Mammary epithelial cell (primary cell): Measurements from ENCODE around the gene CHI3L1.

ENCODE experiments used
- EZH2 ChIP-seq: IDR thresholded peaks from 2 replicates; pipeline ENCODE4 v1.6.1; 2012; ENCODE audit warnings: low read length, inconsistent platforms, borderline replicate concordance
- TF ChIP-seq, protein P1 (sequence below), 2 donors: IDR thresholded peaks in 1 of 2; conservative IDR thresholded peaks in 1 of 2; 2 replicates each; pipeline ENCODE4 v1.5.1; 2011 to 2012; ENCODE audit warnings: inconsistent platforms in 2 of 2, low read length in 2 of 2, mild to moderate bottlenecking in 2 of 2, control low read depth in 1 of 2, low read depth in 1 of 2; ENCODE audit not compliant: insufficient read depth in 1 of 2; ENCODE audit errors: extremely low read depth in 1 of 2

DNA sequence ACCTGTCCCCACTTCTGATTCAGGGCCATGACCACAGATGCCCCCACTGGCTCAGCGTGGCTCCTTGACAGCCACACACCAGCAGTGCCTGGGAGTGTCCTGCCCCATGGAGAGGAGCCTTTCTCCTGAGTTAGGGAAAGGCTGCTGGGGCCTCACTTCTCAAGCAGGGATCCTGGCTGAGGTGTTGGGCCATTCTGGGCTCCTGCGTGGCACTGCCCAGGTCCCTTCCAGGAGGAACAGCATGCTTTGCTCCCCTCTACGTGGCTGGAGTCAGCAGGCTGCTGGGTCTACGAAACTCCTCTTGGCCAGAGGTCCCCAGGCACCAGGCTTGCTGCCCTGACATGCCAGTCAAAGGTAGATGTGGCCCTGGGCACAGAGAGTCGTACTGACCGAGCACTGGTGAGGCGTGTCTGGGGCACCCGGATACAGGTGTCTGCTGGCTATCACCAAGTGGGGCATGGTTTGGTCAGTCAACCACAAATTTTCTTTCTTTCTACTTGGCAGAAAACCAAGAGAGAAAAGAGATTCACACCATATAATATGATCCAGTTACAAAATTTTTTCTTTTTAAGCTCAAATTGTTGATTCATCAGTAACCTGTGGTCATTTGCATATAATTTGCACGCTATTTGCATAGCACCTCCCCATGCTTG, 54.8 kb downstream of the CHI3L1 start:
- TF ChIP-seq, protein P1, sequence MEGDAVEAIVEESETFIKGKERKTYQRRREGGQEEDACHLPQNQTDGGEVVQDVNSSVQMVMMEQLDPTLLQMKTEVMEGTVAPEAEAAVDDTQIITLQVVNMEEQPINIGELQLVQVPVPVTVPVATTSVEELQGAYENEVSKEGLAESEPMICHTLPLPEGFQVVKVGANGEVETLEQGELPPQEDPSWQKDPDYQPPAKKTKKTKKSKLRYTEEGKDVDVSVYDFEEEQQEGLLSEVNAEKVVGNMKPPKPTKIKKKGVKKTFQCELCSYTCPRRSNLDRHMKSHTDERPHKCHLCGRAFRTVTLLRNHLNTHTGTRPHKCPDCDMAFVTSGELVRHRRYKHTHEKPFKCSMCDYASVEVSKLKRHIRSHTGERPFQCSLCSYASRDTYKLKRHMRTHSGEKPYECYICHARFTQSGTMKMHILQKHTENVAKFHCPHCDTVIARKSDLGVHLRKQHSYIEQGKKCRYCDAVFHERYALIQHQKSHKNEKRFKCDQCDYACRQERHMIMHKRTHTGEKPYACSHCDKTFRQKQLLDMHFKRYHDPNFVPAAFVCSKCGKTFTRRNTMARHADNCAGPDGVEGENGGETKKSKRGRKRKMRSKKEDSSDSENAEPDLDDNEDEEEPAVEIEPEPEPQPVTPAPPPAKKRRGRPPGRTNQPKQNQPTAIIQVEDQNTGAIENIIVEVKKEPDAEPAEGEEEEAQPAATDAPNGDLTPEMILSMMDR (conservative IDR thresholded peaks at IDR 0.05 in 1 of 2, IDR thresholded peaks at IDR 0.05 in 1 of 2; ENCODE audit: extremely low read depth in 1 of 2, insufficient read depth in 1 of 2, low read depth in 1 of 2, low read length in 2 of 2) = no peak
- no peak for TF ChIP-seq EZH2
